Measurements from ENCODE around the gene TRPM4. TPM values are rescaled to one million over a fixed set of nuclear protein-coding genes. Genes with fewer than 3 reads are reported as not detected.
"Not testable (repeated sequence)": the region's sequence is repeated elsewhere in the genome, so short reads cannot be mapped to it uniquely, and the experiment has no call there.

The TRPM4 gene
- total RNA-seq, 1 donor from 2014 or later = 51.6 TPM

GRCh38 chr19:49125025-49125731 is 32.4 kb upstream of the TRPM4 start:
- no peak for ATAC-seq
- H3K36me3 ChIP-seq = no peaks in the 10 kb centered on the region
- no peak for DNase-seq
- intact Hi-C loops (cut with DNase I) = no loop called here
- H3K9me3 ChIP-seq = no peaks in the 10 kb centered on the region
- no peak for TF ChIP-seq CTCF (IDR thresholded peaks at IDR 0.05)
- H3K4me1 ChIP-seq = peaks cover 16% of the 10 kb centered on the region
- peaks cover 4% of the 10 kb centered on the region for H3K27me3 ChIP-seq (ENCODE audit: low read depth)
- no peak overlapping the region for H3K27ac ChIP-seq
- H3K4me3 ChIP-seq = no peak overlapping the region

- Histone ChIP-seq H3K4me3 (no peak overlapping the region), H3K4me1 (peaks cover 14% of the 10 kb centered on the region), H3K27ac (no peak overlapping the region), H3K9me3 (no peaks in the 10 kb centered on the region), H3K27me3 (ENCODE audit: low read depth) (no peaks in the 10 kb centered on the region), H3K36me3 (no peaks in the 10 kb centered on the region)
- ATAC-seq (no peak), DNase-seq (no peak)
- TF ChIP-seq CTCF (IDR thresholded peaks at IDR 0.05) = no peak
- intact Hi-C loops (cut with DNase I) = no loop called here
Measured at GRCh38 chr19:49126575-49126974, 31.0 kb upstream of the TRPM4 start.

DNA sequence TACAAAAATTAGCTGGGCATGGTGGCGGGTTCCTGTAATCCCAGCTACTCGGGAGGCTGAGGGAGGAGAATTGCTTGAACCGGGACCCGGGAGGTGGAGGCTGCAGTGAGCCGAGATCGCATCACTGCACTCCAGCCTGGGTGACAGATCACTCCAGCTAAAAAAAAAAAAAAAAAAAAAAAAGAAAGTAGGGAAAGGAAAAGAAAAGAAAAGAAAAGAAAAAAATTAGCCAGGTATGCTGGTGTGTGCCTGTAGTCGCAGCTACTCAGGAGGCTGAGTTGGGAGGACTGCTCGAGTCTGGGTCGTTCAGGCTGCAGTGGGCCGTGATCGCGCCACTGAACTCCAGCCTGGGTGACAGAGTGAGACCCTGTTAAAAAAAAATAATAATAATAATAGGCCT is 30.4 kb upstream of the TRPM4 start:
- Histone ChIP-seq H3K4me1 (peaks cover 14% of the 10 kb centered on the region), H3K4me3 (peak overlapping the region; percentile 46)
- H3K9me3 ChIP-seq; H3K36me3 ChIP-seq; H3K27me3 ChIP-seq (ENCODE audit: low read depth); H3K27ac ChIP-seq; ATAC-seq; DNase-seq; intact Hi-C loops (cut with DNase I): not testable (repeated sequence)

GRCh38 chr19:49127674-49128544 is 29.7 kb upstream of the TRPM4 start:
- ATAC-seq = peak; percentile 98 to 99
- H3K27me3 ChIP-seq (ENCODE audit: low read depth) = no peaks in the 10 kb centered on the region
- no peaks in the 10 kb centered on the region for H3K36me3 ChIP-seq
- H3K4me3 ChIP-seq = peak overlapping the region; percentile 46
- DNase-seq = peak; percentile 96
- no peaks in the 10 kb centered on the region for H3K9me3 ChIP-seq
- intact Hi-C loops (cut with DNase I) = no loop called here
- peak; percentile 8 for TF ChIP-seq CTCF (IDR thresholded peaks at IDR 0.05)
- peaks cover 14% of the 10 kb centered on the region for H3K4me1 ChIP-seq
- peak overlapping the region; percentile 38 for H3K27ac ChIP-seq

DNA sequence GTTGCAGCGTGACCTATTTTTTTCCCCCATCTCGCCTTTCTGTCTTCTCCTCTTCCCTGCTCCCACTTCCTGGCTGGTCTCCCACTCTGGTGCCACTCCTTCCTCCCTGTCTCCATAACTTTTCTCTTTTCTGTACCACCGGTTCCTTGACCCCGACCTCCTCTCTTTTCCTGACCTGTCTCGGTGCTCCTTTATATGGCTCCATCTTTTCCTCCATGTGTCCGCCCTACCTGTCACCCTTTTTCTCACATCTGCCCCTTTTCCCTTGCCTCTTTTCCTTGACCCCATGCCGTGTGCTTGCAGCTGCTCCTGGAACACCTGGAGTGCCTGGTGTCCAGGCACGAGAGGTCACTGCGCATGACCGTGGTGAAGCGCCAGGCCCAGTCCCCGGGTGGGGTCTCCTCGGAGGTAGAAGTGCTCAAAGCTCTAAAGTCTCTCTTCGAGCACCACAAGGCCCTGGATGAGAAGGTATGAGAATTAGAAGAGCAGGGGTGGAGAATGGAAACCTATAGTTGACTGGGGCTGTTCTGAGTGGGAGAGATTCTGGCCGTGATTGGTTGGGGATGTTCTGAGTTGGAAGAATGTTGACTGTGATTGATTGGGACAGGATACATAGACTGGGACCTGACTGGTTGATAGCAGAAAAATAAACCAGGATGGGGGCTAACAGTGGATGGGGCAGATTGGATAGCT is 28.9 kb upstream of the TRPM4 start:
- Histone ChIP-seq H3K27me3 (ENCODE audit: low read depth) (no peaks in the 10 kb centered on the region), H3K9me3 (no peaks in the 10 kb centered on the region), H3K4me3 (peak overlapping the region; percentile 46), H3K27ac (no peak overlapping the region), H3K4me1 (peaks cover 17% of the 10 kb centered on the region), H3K36me3 (no peaks in the 10 kb centered on the region)
- ATAC-seq = no peak
- DNase-seq = no peak
- TF ChIP-seq CTCF (IDR thresholded peaks at IDR 0.05) = no peak
- intact Hi-C loops (cut with DNase I) = no loop called here
